ENCODE data around the gene PSMB4. TPM values are rescaled to one million over a fixed set of nuclear protein-coding genes. Genes with fewer than 3 reads are reported as not detected.

The PSMB4 gene
- 304 and 370 TPM in 2 replicates for total RNA-seq

DNA sequence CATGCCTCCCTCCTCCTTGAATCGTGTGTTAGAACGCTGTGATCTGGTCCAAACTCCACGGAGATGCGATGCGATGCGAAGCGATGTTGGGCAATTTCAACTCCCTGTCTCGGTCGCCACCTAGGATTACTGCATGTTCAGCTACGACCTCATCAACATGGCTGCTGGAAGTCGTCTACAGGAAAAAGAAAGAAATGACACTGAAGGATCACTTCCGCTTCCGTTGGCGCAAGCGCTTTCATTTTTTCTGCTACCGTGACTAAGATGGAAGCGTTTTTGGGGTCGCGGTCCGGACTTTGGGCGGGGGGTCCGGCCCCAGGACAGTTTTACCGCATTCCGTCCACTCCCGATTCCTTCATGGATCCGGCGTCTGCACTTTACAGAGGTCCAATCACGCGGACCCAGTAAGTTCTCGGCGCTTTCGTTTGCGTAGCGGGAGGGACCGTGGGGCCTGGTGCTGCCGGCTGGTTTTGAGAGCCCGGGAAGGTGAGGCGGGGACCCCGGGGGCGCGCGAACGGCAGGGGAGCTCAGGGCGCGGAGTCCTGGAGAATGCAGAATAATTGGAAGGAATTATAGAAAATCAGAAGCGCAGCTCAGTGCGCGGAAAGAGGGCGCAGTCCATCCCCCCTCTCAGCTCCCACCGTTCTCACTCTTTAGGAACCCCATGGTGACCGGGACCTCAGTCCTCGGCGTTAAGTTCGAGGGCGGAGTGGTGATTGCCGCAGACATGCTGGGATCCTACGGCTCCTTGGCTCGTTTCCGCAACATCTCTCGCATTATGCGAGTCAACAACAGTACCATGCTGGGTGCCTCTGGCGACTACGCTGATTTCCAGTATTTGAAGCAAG is at the start of gene PSMB4:
TSS of gene PSMB4 (plus strand) at position 250 of the 848 bp plus-strand sequence. CDS start at position 265, 15 bp downstream.

DNA sequence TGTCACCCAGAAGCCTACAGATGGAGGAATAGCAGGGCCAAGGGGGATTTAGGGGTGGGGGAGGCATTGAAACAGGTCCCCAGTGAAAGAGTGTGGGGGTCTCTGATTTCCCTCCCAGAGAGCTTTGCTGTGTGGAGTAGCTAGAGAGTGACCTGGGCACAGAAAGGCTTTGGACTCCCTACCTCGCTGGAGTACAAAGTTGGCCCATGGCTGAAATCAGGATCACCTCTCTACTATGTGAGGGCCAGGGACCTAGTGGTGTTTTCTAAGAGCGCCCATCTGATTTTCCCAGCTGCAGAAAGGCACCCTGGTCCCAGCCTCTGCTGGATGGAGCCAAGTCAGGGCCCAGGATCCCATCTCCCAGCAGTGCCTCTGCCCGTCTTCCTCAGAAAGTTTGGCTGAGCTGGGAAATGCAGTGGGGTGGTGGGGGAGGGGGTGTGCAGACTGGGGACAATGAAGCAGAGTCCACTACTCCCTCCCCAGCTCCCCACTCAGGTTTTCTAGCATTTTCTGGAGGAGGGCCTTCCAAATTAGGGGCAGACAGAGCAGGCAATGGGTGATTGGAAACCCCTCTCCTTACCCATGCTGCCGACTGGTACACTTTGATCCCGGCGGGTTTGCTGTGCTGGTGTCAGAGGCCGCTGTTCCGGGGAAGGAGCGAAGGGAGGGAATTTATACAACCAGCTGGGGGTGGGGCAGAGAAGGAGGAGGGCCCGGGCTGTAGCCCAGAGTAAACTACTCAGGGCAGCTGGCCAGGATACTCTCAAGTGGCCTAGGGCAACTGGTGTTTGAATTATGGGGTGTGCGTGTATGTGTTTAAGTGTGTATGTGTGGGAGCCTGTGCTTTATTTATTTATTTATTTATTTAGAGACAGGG is 27.1 kb upstream of the PSMB4 start, which contains the start of gene SELENBP1:
TSS of gene SELENBP1 (minus strand) at position 648 of the 877 bp plus-strand sequence. CDS start at position 584, 64 bp downstream.

Other genes with a start within 250 kb of the PSMB4 start
- gene TNFAIP8L2, start 242.9 kb upstream of the PSMB4 start, total RNA-seq, result not detected in 2 replicates
- gene LYSMD1, start 233.7 kb upstream of the PSMB4 start, total RNA-seq, result 5.2 and 7.1 TPM in 2 replicates
- gene SCNM1, start 233.4 kb upstream of the PSMB4 start, total RNA-seq, result 44.0 and 51.2 TPM in 2 replicates
- 0.63 TPM in 1 of 2 replicates, not detected in the other for gene TMOD4, start 223.6 kb upstream of the PSMB4 start, total RNA-seq
- gene VPS72, start 209.4 kb upstream of the PSMB4 start, total RNA-seq, result 45.8 and 54.4 TPM in 2 replicates
- 51.7 and 62.7 TPM in 2 replicates for gene PIP5K1A, start 201.0 kb upstream of the PSMB4 start, total RNA-seq
- 131 and 152 TPM in 2 replicates for gene PSMD4, start 144.8 kb upstream of the PSMB4 start, total RNA-seq
- gene ZNF687, start 117.3 kb upstream of the PSMB4 start, total RNA-seq, result 17.4 and 25.1 TPM in 2 replicates
- gene PI4KB, start 72.2 kb upstream of the PSMB4 start, total RNA-seq, result 53.7 and 57.4 TPM in 2 replicates
- gene RFX5, start 52.3 kb upstream of the PSMB4 start, total RNA-seq, result 24.3 and 25.9 TPM in 2 replicates
- 6.0 and 18.1 TPM in 2 replicates for gene SELENBP1, start 26.9 kb upstream of the PSMB4 start, total RNA-seq
- gene POGZ, start 59.9 kb downstream of the PSMB4 start, total RNA-seq, result 20.4 and 29.9 TPM in 2 replicates
- gene CGN, start 111.8 kb downstream of the PSMB4 start, total RNA-seq, result 2.0 and 5.2 TPM in 2 replicates
- gene TUFT1, start 140.7 kb downstream of the PSMB4 start, total RNA-seq, result 35.0 and 40.1 TPM in 2 replicates
- gene SNX27, start 212.5 kb downstream of the PSMB4 start, total RNA-seq, result 13.7 and 16.5 TPM in 2 replicates

All from mesangial cell (primary cell).